Measurements from ENCODE around the gene TGFB1.

TGFB1 gene

GRCh38 chr19:41308450-41309179, 45.1 kb downstream of the TGFB1 start:
- H3K4me3 ChIP-seq (ENCODE audit: low read depth, low read length): peak overlapping the region; percentile 80; the same call in 1 of the 2 replicates
- DNase-seq (ENCODE audit: low read depth): peak; percentile 73
- peak; percentile 97 for TF ChIP-seq CTCF (IDR thresholded peaks at IDR 0.05; ENCODE audit: low read depth, low read length, missing control alignments)

- TF ChIP-seq CTCF (IDR thresholded peaks at IDR 0.05; ENCODE audit: low read depth, low read length, missing control alignments): no peak
- no peak overlapping the region for H3K4me3 ChIP-seq (ENCODE audit: low read depth, low read length)
- no peak for DNase-seq (ENCODE audit: low read depth)
These were observed 45.7 kb downstream of the TGFB1 start for GRCh38 chr19:41307954-41308449.

GRCh38 chr19:41307090-41307875, 46.4 kb downstream of the TGFB1 start:
- H3K4me3 ChIP-seq (ENCODE audit: low read depth, low read length): no peak overlapping the region
- TF ChIP-seq CTCF (IDR thresholded peaks at IDR 0.05; ENCODE audit: low read depth, low read length, missing control alignments): no peak
- no peak for DNase-seq (ENCODE audit: low read depth)

GRCh38 chr19:41305927-41306793, 47.6 kb downstream of the TGFB1 start:
- no peak for DNase-seq (ENCODE audit: low read depth)
- TF ChIP-seq CTCF (IDR thresholded peaks at IDR 0.05; ENCODE audit: low read depth, low read length, missing control alignments): no peak
- H3K4me3 ChIP-seq (ENCODE audit: low read depth, low read length): no peak overlapping the region

- TF ChIP-seq CTCF (IDR thresholded peaks at IDR 0.05; ENCODE audit: low read depth, low read length, missing control alignments): no peak
- H3K4me3 ChIP-seq (ENCODE audit: low read depth, low read length): no peak overlapping the region
These were observed 48.8 kb downstream of the TGFB1 start for GRCh38 chr19:41304706-41305483.

GRCh38 chr19:41303954-41304353, 49.8 kb downstream of the TGFB1 start:
- H3K4me3 ChIP-seq (ENCODE audit: low read depth, low read length): no peak overlapping the region
- no peak for DNase-seq (ENCODE audit: low read depth)
- no peak for TF ChIP-seq CTCF (IDR thresholded peaks at IDR 0.05; ENCODE audit: low read depth, low read length, missing control alignments)

More at GRCh38 chr19:41304706-41305483, 48.8 kb downstream of the TGFB1 start:
- DNase-seq (ENCODE audit: low read depth): no peak
